ENCODE data around the gene KCNAB1.

- TF ChIP-seq CTCF (IDR thresholded peaks at IDR 0.05) (no peak), POLR2A (IDR thresholded peaks at IDR 0.05) (no peak)
Measured at GRCh38 chr3:156297582-156297981, 177.2 kb downstream of the KCNAB1 start.

Data from breast epithelium (tissue), 3 donors.